MCF 10A (cell line): ENCODE data around the gene POLQ. TPM values are rescaled to one million over a fixed set of nuclear protein-coding genes. Genes with fewer than 3 reads are reported as not detected.

ENCODE experiments used
- BruUV-seq: library from RNA; stranded (reverse); fragments of 400-500 nt; replicated peaks from 2 replicates; lab custom pipeline; 2021; lab: Mats Ljungman, UMichigan
- CTCF ChIA-PET: fragments of 300-600 bp; sonication (Branson Sonifier 250); formaldehyde crosslinking; extraction: SDS; loops from one replicate; lab custom pipeline; 2021; ENCODE audit warnings: antibody characterized with exemption, inconsistent platforms; lab: Yijun Ruan, JAX
- POLR2A ChIA-PET: fragments of 300-600, 350-650 bp; sonication (Branson Sonifier 250); formaldehyde crosslinking; extraction: SDS; loops from one replicate; lab custom pipeline; 2020; ENCODE audit warnings: antibody characterized with exemption, inconsistent platforms; lab: Yijun Ruan, JAX
- DNase-seq: peaks from one replicate; pipeline ENCODE4 v3.0.0-alpha.2; 2018; ENCODE audit not compliant: unreplicated experiment
- H3K27ac Mint-ChIP-seq: one replicate; pipeline ENCODE4 v1.8.0; 2022; ENCODE audit warnings: mild to moderate bottlenecking, low read depth, mixed read lengths; ENCODE audit not compliant: unreplicated experiment
- H3K27me3 Mint-ChIP-seq: one replicate; pipeline ENCODE4 v1.8.0; 2022; ENCODE audit warnings: mixed read lengths; ENCODE audit not compliant: insufficient read depth, unreplicated experiment
- H3K36me3 Mint-ChIP-seq: one replicate; pipeline ENCODE4 v1.8.0; 2022; ENCODE audit warnings: mild to moderate bottlenecking, moderate library complexity, mixed read lengths; ENCODE audit not compliant: insufficient read depth, unreplicated experiment
- H3K4me1 Mint-ChIP-seq: one replicate; pipeline ENCODE4 v1.8.0; 2022; ENCODE audit warnings: mixed read lengths; ENCODE audit not compliant: insufficient read depth, unreplicated experiment
- H3K4me3 Mint-ChIP-seq: one replicate; pipeline ENCODE4 v1.8.0; 2022; ENCODE audit warnings: mild to moderate bottlenecking, moderate library complexity, mixed read lengths; ENCODE audit not compliant: unreplicated experiment
- H3K9me3 Mint-ChIP-seq: one replicate; pipeline ENCODE4 v1.8.0; 2022; ENCODE audit warnings: mixed read lengths; ENCODE audit not compliant: unreplicated experiment
- CTCF ChIP-seq: fragments of 200-600 bp; IDR thresholded peaks from one replicate; pipeline ENCODE4 v1.8.0; 2022; ENCODE audit warnings: antibody characterized with exemption, mild to moderate bottlenecking; ENCODE audit not compliant: unreplicated experiment
- intact Hi-C: fragments of 100-400 bp; cut with micrococcal nuclease; formaldehyde crosslinking; loops from 2 replicates; pipeline ENCODE4 v1.14.1; 2022
- total RNA-seq: library from RNA; stranded (reverse); gene quantifications from 2 replicates; pipeline ENCODE4 v1.2.3, GENCODE V29; 2022

The POLQ gene
- total RNA-seq, 1 experiment from 2014 or later: 5.8 TPM

GRCh38 chr3:121529308-121529707, 16.5 kb downstream of the POLQ start:
- BruUV-seq: no TSS peak
- no peak for DNase-seq
- peaks cover 13% of the 10 kb centered on the region for H3K36me3 Mint-ChIP-seq
- intact Hi-C loops: no loop called here
- no peak overlapping the region for H3K27ac Mint-ChIP-seq
- ChIA-PET CTCF (interaction anchor here (1.0 to 1.7 kb wide), 4 partner anchors 9 to 1111 kb away, joined by 4 to 11 read pairs (median 6); partner anchors contain the start of gene POLQ), POLR2A (no interaction called here)
- TF ChIP-seq CTCF: peak; percentile 28
- H3K4me1 Mint-ChIP-seq: peaks cover 8% of the 10 kb centered on the region
- no peak overlapping the region for H3K4me3 Mint-ChIP-seq
- H3K9me3 Mint-ChIP-seq: no peaks in the 10 kb centered on the region
- H3K27me3 Mint-ChIP-seq: no peaks in the 10 kb centered on the region

- intact Hi-C loops: no loop called here
- POLR2A ChIA-PET: no interaction called here
- H3K9me3 Mint-ChIP-seq: peaks cover 7% of the 10 kb centered on the region
Observed at GRCh38 chr3:121520510-121520909, 25.3 kb downstream of the POLQ start.

GRCh38 chr3:121517953-121518655, 27.7 kb downstream of the POLQ start:
- no peak overlapping the region for H3K4me3 Mint-ChIP-seq
- ChIA-PET POLR2A (interaction anchor here (0.8 kb wide), 1 partner anchor 10 kb away, joined by 3 read pairs; no protein-coding TSS in a partner anchor), CTCF (interaction anchor here (1.0 kb wide), 1 partner anchor 11 kb away, joined by 5 read pairs; no protein-coding TSS in a partner anchor)
- intact Hi-C loops: no loop called here
- TF ChIP-seq CTCF: no peak
- H3K27ac Mint-ChIP-seq: peak overlapping the region; percentile 68
- no peaks in the 10 kb centered on the region for H3K27me3 Mint-ChIP-seq
- no peak for DNase-seq
- H3K36me3 Mint-ChIP-seq: peaks cover 14% of the 10 kb centered on the region
- BruUV-seq: no TSS peak
- H3K4me1 Mint-ChIP-seq: no peaks in the 10 kb centered on the region
- H3K9me3 Mint-ChIP-seq: peaks cover 8% of the 10 kb centered on the region

More at GRCh38 chr3:121520510-121520909, 25.3 kb downstream of the POLQ start:
- TF ChIP-seq CTCF: no peak
- no peak overlapping the region for H3K4me3 Mint-ChIP-seq
- peaks cover 14% of the 10 kb centered on the region for H3K36me3 Mint-ChIP-seq
- CTCF ChIA-PET: no interaction called here
- no peaks in the 10 kb centered on the region for H3K4me1 Mint-ChIP-seq
- DNase-seq: no peak
- BruUV-seq: no TSS peak
- H3K27me3 Mint-ChIP-seq: no peaks in the 10 kb centered on the region
- H3K27ac Mint-ChIP-seq: no peak overlapping the region

GRCh38 chr3:121515862-121516261, 29.9 kb downstream of the POLQ start:
- Mint-ChIP-seq H3K36me3 (peaks cover 14% of the 10 kb centered on the region), H3K27ac (no peak overlapping the region), H3K4me3 (no peak overlapping the region), H3K9me3 (peaks cover 8% of the 10 kb centered on the region), H3K27me3 (no peaks in the 10 kb centered on the region), H3K4me1 (no peaks in the 10 kb centered on the region)
- no peak for DNase-seq
- CTCF ChIA-PET: interaction anchor here (0.5 kb wide), 1 partner anchor 49 kb away, joined by 3 read pairs; no protein-coding TSS in a partner anchor
- intact Hi-C loops: no loop called here
- POLR2A ChIA-PET: no interaction called here
- no peak for TF ChIP-seq CTCF
- no TSS peak for BruUV-seq
